SU-DHL-6 (cell line): ENCODE measurements around the gene C1QTNF1.
"Not testable (repeated sequence)": the region's sequence is repeated elsewhere in the genome, so short reads cannot be mapped to it uniquely, and the experiment has no call there.

Experiments used
- H2AFZ ChIP-seq: fragments of 200-600 bp; sonication (generic); 2 replicates; pipeline ENCODE4 v1.6.1; 2014; ENCODE audit warnings: low read depth, mild to moderate bottlenecking, moderate library complexity, mixed read lengths, antibody characterized with exemption, low read length; ENCODE audit not compliant: severe bottlenecking
- H3F3A ChIP-seq: fragments of 200-600 bp; shearing (Covaris generic); 2 replicates; pipeline ENCODE4 v1.6.0; 2016; ENCODE audit warnings: antibody characterized with exemption, mild to moderate bottlenecking; ENCODE audit not compliant: insufficient read depth
- H3K27ac ChIP-seq: fragments of 200-600 bp; sonication (generic); 2 replicates; pipeline ENCODE4 v1.5.1; 2016; ENCODE audit warnings: low read depth, mild to moderate bottlenecking, low read length, moderate library complexity, mixed read lengths
- H3K27me3 ChIP-seq: fragments of 200-600 bp; sonication (generic), shearing (Covaris generic); 2 replicates; pipeline ENCODE4 v1.6.0; 2014; ENCODE audit warnings: mild to moderate bottlenecking, low read length
- H3K36me3 ChIP-seq: fragments of 200-600 bp; sonication (generic); 2 replicates; pipeline ENCODE4 v1.6.1; 2014; ENCODE audit warnings: mild to moderate bottlenecking, low read length, mixed read lengths
- H3K4me2 ChIP-seq: fragments of 300-600, 200-600 bp; shearing (Covaris generic), sonication (generic); 2 replicates; pipeline ENCODE4 v1.6.0; 2014; ENCODE audit warnings: low read length, low read depth, mild to moderate bottlenecking; ENCODE audit not compliant: poor library complexity, severe bottlenecking
- H3K4me3 ChIP-seq: fragments of 200-600 bp; sonication (generic); 2 replicates; pipeline ENCODE4 v1.5.1; 2014; ENCODE audit warnings: antibody characterized with exemption, low read length, mild to moderate bottlenecking, mixed read lengths; ENCODE audit not compliant: insufficient read depth, poor library complexity, severe bottlenecking
- H3K79me2 ChIP-seq: fragments of 200-600 bp; sonication (generic); 2 replicates; pipeline ENCODE4 v1.6.1; 2014; ENCODE audit warnings: mild to moderate bottlenecking, low read length, moderate library complexity; ENCODE audit not compliant: insufficient read depth
- H3K9ac ChIP-seq: fragments of 200-600 bp; sonication (generic); 2 replicates; pipeline ENCODE4 v1.7.0; 2014; ENCODE audit warnings: mild to moderate bottlenecking, low read length
- H3K9me2 ChIP-seq: fragments of 200-600 bp; sonication (generic); replicated peaks from 2 replicates; pipeline ENCODE4 v1.6.1; 2014; ENCODE audit warnings: low read length; ENCODE audit not compliant: insufficient read depth
- H3K9me3 ChIP-seq: fragments of 200-600 bp; sonication (generic); 2 replicates; pipeline ENCODE4 v1.6.1; 2014; ENCODE audit warnings: low read length, mixed read lengths; ENCODE audit not compliant: insufficient read depth
- H4K20me1 ChIP-seq: fragments of 200-600 bp; sonication (generic); 2 replicates; pipeline ENCODE4 v1.6.1; 2014; ENCODE audit warnings: low read depth, mild to moderate bottlenecking, antibody characterized with exemption, low read length, moderate library complexity, mixed read lengths
- CTCF ChIP-seq: fragments of 200-600 bp; sonication (generic); IDR thresholded peaks from one replicate; pipeline ENCODE4 v1.5.1; 2017; ENCODE audit warnings: antibody characterized with exemption, mild to moderate bottlenecking, low read length, moderate library complexity; ENCODE audit not compliant: insufficient read depth, poor library complexity, severe bottlenecking
- EZH2phosphoT487 ChIP-seq: fragments of 200-600 bp; sonication (generic), shearing (Covaris generic); conservative IDR thresholded peaks from 2 replicates; pipeline ENCODE4 v1.6.1; 2018; ENCODE audit warnings: mild to moderate bottlenecking, antibody characterized with exemption, low read length, moderate library complexity, mixed read lengths

C1QTNF1 gene

GRCh38 chr17:79027925-79028491 lies 4.0 kb downstream of the C1QTNF1 start:
- Histone ChIP-seq H3K9me3 (no peaks in the 10 kb centered on the region), H3K4me3 (no peak overlapping the region), H3K27ac (no peak overlapping the region), H3K4me2 (no peak overlapping the region), H3K79me2 (no peaks in the 10 kb centered on the region), H3K9me2 (no peaks in the 10 kb centered on the region), H3F3A (no peaks in the 10 kb centered on the region), H3K36me3 (no peaks in the 10 kb centered on the region), H3K9ac (no peak overlapping the region), H2AFZ (no peak overlapping the region), H3K27me3 (no peaks in the 10 kb centered on the region), H4K20me1 (no peaks in the 10 kb centered on the region)
- no peak for TF ChIP-seq EZH2phosphoT487
- TF ChIP-seq CTCF: no peak

- H3K27ac ChIP-seq: no peak overlapping the region
- no peak overlapping the region for H2AFZ ChIP-seq
- TF ChIP-seq CTCF: no peak
Measured at GRCh38 chr17:79028496-79029326, 4.7 kb downstream of the C1QTNF1 start.

GRCh38 chr17:79029327-79030009 lies 5.5 kb downstream of the C1QTNF1 start:
- no peaks in the 10 kb centered on the region for H3K9me2 ChIP-seq
- no peaks in the 10 kb centered on the region for H3K36me3 ChIP-seq
- no peak overlapping the region for H3K27ac ChIP-seq
- no peak overlapping the region for H3K9ac ChIP-seq
- H2AFZ ChIP-seq: no peak overlapping the region
- H3K4me2 ChIP-seq: no peak overlapping the region
- no peaks in the 10 kb centered on the region for H3K79me2 ChIP-seq
- no peaks in the 10 kb centered on the region for H3F3A ChIP-seq
- TF ChIP-seq EZH2phosphoT487 (no peak), CTCF (no peak)
- no peaks in the 10 kb centered on the region for H3K27me3 ChIP-seq
- no peaks in the 10 kb centered on the region for H3K9me3 ChIP-seq
- no peak overlapping the region for H3K4me3 ChIP-seq
- H4K20me1 ChIP-seq: no peaks in the 10 kb centered on the region

More at GRCh38 chr17:79028496-79029326, 4.7 kb downstream of the C1QTNF1 start:
- no peaks in the 10 kb centered on the region for H3F3A ChIP-seq
- H3K4me3 ChIP-seq: no peak overlapping the region
- no peaks in the 10 kb centered on the region for H3K36me3 ChIP-seq
- no peak overlapping the region for H3K4me2 ChIP-seq
- H3K9me3 ChIP-seq: no peaks in the 10 kb centered on the region
- H3K27me3 ChIP-seq: no peaks in the 10 kb centered on the region
- no peaks in the 10 kb centered on the region for H3K79me2 ChIP-seq
- H3K9me2 ChIP-seq: no peaks in the 10 kb centered on the region
- H3K9ac ChIP-seq: no peak overlapping the region
- no peaks in the 10 kb centered on the region for H4K20me1 ChIP-seq

GRCh38 chr17:79030636-79031035 lies 6.7 kb downstream of the C1QTNF1 start:
- not testable (repeated sequence) for H3K27ac ChIP-seq, H3K4me3 ChIP-seq, H4K20me1 ChIP-seq, H2AFZ ChIP-seq, H3K27me3 ChIP-seq, H3K9me3 ChIP-seq, H3K36me3 ChIP-seq, H3F3A ChIP-seq, H3K9ac ChIP-seq, H3K79me2 ChIP-seq, H3K4me2 ChIP-seq, H3K9me2 ChIP-seq
